CD14-positive monocyte (primary cell): ENCODE results near the gene PACSIN3. TPM values are rescaled to one million over a fixed set of nuclear protein-coding genes. Genes with fewer than 3 reads are reported as not detected.

Experiments
- DNase-seq, 3 donors: peaks; one replicate each; pipeline ENCODE4 v3.0.0-alpha.2; 2011 to 2022
- H2AFZ ChIP-seq: 2 replicates; pipeline ENCODE4 v1.6.0; 2012; ENCODE audit warnings: mild to moderate bottlenecking, low read depth, low read length, inconsistent platforms; ENCODE audit not compliant: insufficient read depth, poor library complexity, severe bottlenecking
- H3K27ac ChIP-seq, 2 donors: 1 replicate in 1 of 2; 2 replicates in 1 of 2; pipeline ENCODE4 v1.5.1; 2012 to 2013; ENCODE audit warnings: low read length in 2 of 2, control low read depth in 1 of 2, inconsistent platforms in 1 of 2, low read depth in 1 of 2, mild to moderate bottlenecking in 1 of 2
- H3K27me3 ChIP-seq, 2 donors: one replicate each; pipeline versions ENCODE4 v1.6.0 to v1.6.1; 2011 to 2013; ENCODE audit warnings: low read length in 2 of 2; ENCODE audit not compliant: control insufficient read depth in 2 of 2, insufficient read depth in 2 of 2
- H3K36me3 ChIP-seq, 2 donors: replicated peaks in 1 of 2; 1 replicate in 1 of 2; 2 replicates in 1 of 2; pipeline versions ENCODE4 v1.5.1 to v1.6.1; 2012 to 2013; ENCODE audit warnings: low read length in 2 of 2, control low read depth in 1 of 2, inconsistent platforms in 1 of 2, mild to moderate bottlenecking in 1 of 2; ENCODE audit not compliant: insufficient read depth in 2 of 2, control insufficient read depth in 1 of 2
- H3K4me1 ChIP-seq, 2 donors: 1 replicate in 1 of 2; 2 replicates in 1 of 2; pipeline versions ENCODE4 v1.5.1 to v1.6.1; 2012 to 2013; ENCODE audit warnings: low read length in 2 of 2, control low read depth in 1 of 2, inconsistent platforms in 1 of 2, mild to moderate bottlenecking in 1 of 2, moderate library complexity in 1 of 2; ENCODE audit not compliant: insufficient read depth in 2 of 2, control insufficient read depth in 1 of 2
- H3K4me2 ChIP-seq: replicated peaks from 2 replicates; pipeline ENCODE3; 2012; ENCODE audit warnings: low read length, moderate library complexity, mild to moderate bottlenecking; ENCODE audit not compliant: poor library complexity, severe bottlenecking; ENCODE audit errors: extremely low read depth
- H3K4me3 ChIP-seq, 3 experiments: fragments of 200-600 bp in 1 of 3; sonication (generic) in 1 of 3; replicated peaks in 1 of 3; 1 replicate in 2 of 3; 2 replicates in 1 of 3; pipeline ENCODE4 v1.5.1; 2011 to 2013; ENCODE audit warnings: low read length in 3 of 3, mild to moderate bottlenecking in 3 of 3, control low read depth in 2 of 3, low read depth in 2 of 3, inconsistent platforms in 1 of 3, moderate library complexity in 1 of 3
- H3K79me2 ChIP-seq: 2 replicates; pipeline ENCODE4 v1.6.0; 2012; ENCODE audit warnings: mild to moderate bottlenecking, control low read depth, inconsistent platforms, low read length, moderate library complexity; ENCODE audit not compliant: insufficient read depth
- H3K9ac ChIP-seq: 2 replicates; pipeline ENCODE4 v1.6.0; 2017; ENCODE audit warnings: low read length, mild to moderate bottlenecking; ENCODE audit not compliant: insufficient read depth, poor library complexity, severe bottlenecking
- H3K9me3 ChIP-seq, 2 donors: replicated peaks in 1 of 2; 1 replicate in 1 of 2; 2 replicates in 1 of 2; pipeline versions ENCODE4 v1.5.1 to v1.6.1; 2012 to 2013; ENCODE audit warnings: low read length in 2 of 2, control low read depth in 1 of 2; ENCODE audit not compliant: control insufficient read depth in 1 of 2, insufficient read depth in 1 of 2
- H4K20me1 ChIP-seq: 2 replicates; pipeline ENCODE4 v1.6.0; 2012; ENCODE audit warnings: mild to moderate bottlenecking, low read length, control low read depth, moderate library complexity; ENCODE audit not compliant: insufficient read depth
- H3K27ac Mint-ChIP-seq, 7 donors: one replicate each; pipeline ENCODE4 v1.8.0; 2020; ENCODE audit warnings: mild to moderate bottlenecking in 7 of 7, mixed read lengths in 7 of 7, moderate library complexity in 6 of 7, inconsistent platforms in 2 of 7
- H3K27me3 Mint-ChIP-seq, 3 donors: one replicate each; pipeline ENCODE4 v1.8.0; 2021 to 2022; ENCODE audit warnings: low read depth in 3 of 3, mild to moderate bottlenecking in 3 of 3, mixed read lengths in 3 of 3, moderate library complexity in 3 of 3, inconsistent platforms in 1 of 3
- H3K36me3 Mint-ChIP-seq, 2 donors: one replicate each; pipeline ENCODE4 v1.8.0; 2020; ENCODE audit warnings: mixed read lengths in 2 of 2, inconsistent platforms in 1 of 2, mild to moderate bottlenecking in 1 of 2
- H3K4me1 Mint-ChIP-seq: one replicate; pipeline ENCODE4 v1.8.0; 2020; ENCODE audit warnings: mild to moderate bottlenecking, mixed read lengths
- H3K4me3 Mint-ChIP-seq, 2 donors: one replicate each; pipeline ENCODE4 v1.8.0; 2020; ENCODE audit warnings: mild to moderate bottlenecking in 2 of 2, mixed read lengths in 2 of 2, moderate library complexity in 1 of 2
- H3K9me3 Mint-ChIP-seq, 7 donors: one replicate each; pipeline ENCODE4 v1.8.0; 2020 to 2022; ENCODE audit warnings: mixed read lengths in 7 of 7, mild to moderate bottlenecking in 6 of 7, moderate library complexity in 6 of 7, inconsistent platforms in 2 of 7
- WGBS: methylation state at CpG from one replicate; pipeline ENCODE4 v1.1.5; 2013; ENCODE audit warnings: missing lambda C conversion rate; ENCODE audit not compliant: insufficient coverage; 5-methylcytosine and 5-hydroxymethylcytosine counted together
- intact Hi-C, 2 donors: fragments of 100-400 bp; cut with micrococcal nuclease; formaldehyde crosslinking; loops; one replicate each; pipeline versions ENCODE4 v1.15.0 to v1.15.1; 2023
- polyA plus RNA-seq, 3 donors: library from polyadenylated mRNA; depleted of rRNA in 1 of 3; unstranded in 2 of 3; stranded (reverse) in 1 of 3; fragments of 300-500 nt in 2 of 3; fragments of >200 nt in 1 of 3; fragmentation: Illumina TruSeq in 2 of 3; gene quantifications; 1 replicate in 2 of 3; 2 replicates in 1 of 3; pipeline ENCODE4 v1.2.3, GENCODE V29; 2012 to 2021
- small RNA-seq: library from RNA; depleted of rRNA; stranded (forward); fragments of <200 nt; gene quantifications from one replicate; pipeline ENCODE3, GENCODE V24; 2012; ENCODE audit warnings: low read depth; ENCODE audit not compliant: insufficient read length
- TF ChIP-seq, protein P1 (sequence below): fragments of 200-600 bp; IDR thresholded peaks from one replicate; pipeline ENCODE4 v1.8.0; 2022; ENCODE audit warnings: antibody characterized with exemption, mild to moderate bottlenecking

Gene PACSIN3
- polyA plus RNA-seq, 3 donors = not detected

DNA sequence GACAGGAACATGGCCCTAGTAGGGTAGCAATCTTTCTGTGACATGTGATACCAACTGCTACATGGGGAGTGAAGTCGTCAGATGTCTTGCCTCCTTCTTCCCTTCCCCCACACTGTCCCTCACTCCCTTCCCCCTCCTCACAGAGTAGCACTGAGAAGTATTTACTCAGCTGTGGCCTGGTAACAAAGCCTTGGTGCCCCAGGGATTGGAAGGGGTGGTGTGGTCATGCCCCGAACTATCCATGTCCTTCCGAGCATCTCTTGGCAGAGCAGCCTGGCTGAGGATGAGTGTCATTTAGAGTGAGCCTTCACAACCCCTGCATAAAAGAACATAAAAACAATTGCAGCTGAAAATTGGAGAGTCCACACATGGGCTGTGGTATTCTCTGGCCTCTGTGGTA, 55.7 kb downstream of the PACSIN3 start:
- Mint-ChIP-seq H3K4me1 (no peaks in the 10 kb centered on the region), H3K27me3 (no peaks in the 10 kb centered on the region), H3K9me3 (no peaks in the 10 kb centered on the region), H3K4me3 (no peak overlapping the region), H3K27ac (no peak overlapping the region), H3K36me3 (no peaks in the 10 kb centered on the region)
- no peak overlapping the region for H3K4me2 ChIP-seq
- intact Hi-C loops = no loop called here
- H3K9me3 ChIP-seq = no peaks in the 10 kb centered on the region
- H3K27ac ChIP-seq = no peak overlapping the region
- H3K9ac ChIP-seq = no peak overlapping the region
- no peaks in the 10 kb centered on the region for H4K20me1 ChIP-seq
- no peaks in the 10 kb centered on the region for H3K27me3 ChIP-seq
- no CpG with 5 or more reads among the region's 3 CpGs for WGBS
- TF ChIP-seq, protein P1, sequence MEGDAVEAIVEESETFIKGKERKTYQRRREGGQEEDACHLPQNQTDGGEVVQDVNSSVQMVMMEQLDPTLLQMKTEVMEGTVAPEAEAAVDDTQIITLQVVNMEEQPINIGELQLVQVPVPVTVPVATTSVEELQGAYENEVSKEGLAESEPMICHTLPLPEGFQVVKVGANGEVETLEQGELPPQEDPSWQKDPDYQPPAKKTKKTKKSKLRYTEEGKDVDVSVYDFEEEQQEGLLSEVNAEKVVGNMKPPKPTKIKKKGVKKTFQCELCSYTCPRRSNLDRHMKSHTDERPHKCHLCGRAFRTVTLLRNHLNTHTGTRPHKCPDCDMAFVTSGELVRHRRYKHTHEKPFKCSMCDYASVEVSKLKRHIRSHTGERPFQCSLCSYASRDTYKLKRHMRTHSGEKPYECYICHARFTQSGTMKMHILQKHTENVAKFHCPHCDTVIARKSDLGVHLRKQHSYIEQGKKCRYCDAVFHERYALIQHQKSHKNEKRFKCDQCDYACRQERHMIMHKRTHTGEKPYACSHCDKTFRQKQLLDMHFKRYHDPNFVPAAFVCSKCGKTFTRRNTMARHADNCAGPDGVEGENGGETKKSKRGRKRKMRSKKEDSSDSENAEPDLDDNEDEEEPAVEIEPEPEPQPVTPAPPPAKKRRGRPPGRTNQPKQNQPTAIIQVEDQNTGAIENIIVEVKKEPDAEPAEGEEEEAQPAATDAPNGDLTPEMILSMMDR = no peak
- H3K79me2 ChIP-seq = no peaks in the 10 kb centered on the region
- no peak for DNase-seq
- H3K4me1 ChIP-seq = no peaks in the 10 kb centered on the region
- H3K36me3 ChIP-seq = no peaks in the 10 kb centered on the region
- H3K4me3 ChIP-seq = no peak overlapping the region
- no peak overlapping the region for H2AFZ ChIP-seq

Small RNA genes lying within 50 kb of the gene (small RNA-seq; reads per million reads assigned to genes)
- not detected for gene MIR6745

Other genes starting within 250 kb of the PACSIN3 start
- gene CSTPP1, start 249.7 kb downstream of the PACSIN3 start, polyA plus RNA-seq = 1 to 10 TPM; 4.5 to 6.5 (median 5.9) TPM
- 100 to 1,000 TPM in 1 of 3 donors, 10 to 100 TPM in 2; 59.7 to 129 (median 61.0) TPM for gene ARFGAP2, start 9.6 kb downstream of the PACSIN3 start, polyA plus RNA-seq
- 10 to 100 TPM in 1 of 3 donors, 1 to 10 TPM in 2; 5.9 to 40.9 (median 9.0) TPM for gene DDB2, start 28.5 kb upstream of the PACSIN3 start, polyA plus RNA-seq
- 10 to 100 TPM; 13.1 to 25.3 (median 20.5) TPM for gene ACP2, start 62.4 kb upstream of the PACSIN3 start, polyA plus RNA-seq
- 10 to 100 TPM in 1 of 3 donors, 1 to 10 TPM in 2; 4.4 to 20.3 (median 9.3) TPM for gene NR1H3, start 71.6 kb upstream of the PACSIN3 start, polyA plus RNA-seq
- gene MADD, start 83.7 kb upstream of the PACSIN3 start, polyA plus RNA-seq = 10 to 100 TPM in 2 of 3 donors, 1 to 10 TPM in 1; 6.4 to 58.1 (median 12.2) TPM
- 1 to 10 TPM in 1 of 3 donors, under 1 TPM in 1, not detected in 1; 0.03 to 7.8 TPM for gene MYBPC3, start 166.3 kb upstream of the PACSIN3 start, polyA plus RNA-seq
- gene SPI1, start 192.1 kb upstream of the PACSIN3 start, polyA plus RNA-seq = 100 to 1,000 TPM; 156 to 914 (median 223) TPM
- gene SLC39A13, start 222.2 kb upstream of the PACSIN3 start, polyA plus RNA-seq = 10 to 100 TPM in 1 of 3 donors, 1 to 10 TPM in 2; 4.8 to 27.4 (median 5.9) TPM
- gene PSMC3, start 240.0 kb upstream of the PACSIN3 start, polyA plus RNA-seq = 10 to 100 TPM; 44.1 to 97.4 (median 89.5) TPM